NCI-H524 (cell line): ENCODE measurements around the gene LRWD1.
"Not testable (repeated sequence)": the region's sequence is repeated elsewhere in the genome, so short reads cannot be mapped to it uniquely, and the experiment has no call there.

Experiments used
- DNase-seq, 2 experiments: peaks; one replicate each; lab custom pipeline; 2025; lab: John Stamatoyannopoulos, UW

LRWD1 gene

DNA sequence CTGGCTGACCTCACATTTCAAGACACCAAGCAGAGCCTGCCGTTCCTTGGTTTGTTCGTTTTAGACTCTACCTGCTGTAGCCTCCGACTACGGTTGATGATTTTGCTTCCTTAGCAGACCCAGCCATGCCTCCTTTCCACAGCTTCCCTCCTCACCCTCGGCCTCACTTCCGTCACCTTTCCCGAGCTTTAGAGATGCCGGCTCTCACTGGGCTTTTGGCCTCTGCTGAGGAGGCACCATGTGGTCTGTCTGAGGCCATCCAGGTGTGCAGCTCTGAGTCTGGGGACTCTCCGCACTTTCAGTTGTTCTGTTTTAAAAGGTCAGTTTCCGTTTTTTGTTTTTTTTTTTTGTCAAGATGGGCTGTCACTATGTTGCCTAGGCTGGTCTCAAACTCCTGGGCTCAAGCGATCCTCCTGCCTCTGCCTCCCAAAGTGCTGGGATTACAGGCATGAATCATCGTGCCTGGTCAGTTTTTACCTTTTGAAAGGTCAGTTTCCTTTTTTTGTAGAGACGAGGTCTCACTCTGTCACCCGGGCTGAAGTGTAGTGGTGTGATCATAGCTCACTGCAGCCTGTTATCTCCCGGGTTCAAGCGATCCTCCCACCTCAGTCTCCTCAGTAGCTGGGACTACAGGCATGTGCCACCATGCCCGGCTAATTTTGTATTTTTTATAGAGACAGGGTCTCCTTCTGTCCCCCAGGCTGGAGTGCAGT, 19.7 kb upstream of the LRWD1 start:
- no peak for DNase-seq

DNA sequence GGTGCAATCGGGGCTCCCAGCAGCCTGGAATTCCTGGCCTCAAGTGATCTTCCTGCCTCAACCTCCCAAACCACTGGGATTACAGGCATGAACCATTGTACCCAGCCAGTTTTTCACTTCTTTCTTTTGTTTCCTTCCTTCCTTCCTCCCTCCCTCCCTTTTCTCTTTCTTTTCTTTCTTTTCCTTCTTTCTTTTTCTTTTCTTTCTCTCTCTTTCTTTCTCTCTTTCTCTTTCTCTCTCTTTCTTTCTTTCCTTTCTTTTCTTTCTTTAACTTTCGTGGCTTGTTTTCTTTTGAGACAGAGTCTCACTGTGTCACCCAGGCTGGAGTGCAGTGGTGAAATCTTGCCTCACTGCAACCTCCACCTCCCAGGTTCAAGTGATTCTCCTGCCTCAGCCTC, 19.1 kb upstream of the LRWD1 start:
- no peak for DNase-seq

DNA sequence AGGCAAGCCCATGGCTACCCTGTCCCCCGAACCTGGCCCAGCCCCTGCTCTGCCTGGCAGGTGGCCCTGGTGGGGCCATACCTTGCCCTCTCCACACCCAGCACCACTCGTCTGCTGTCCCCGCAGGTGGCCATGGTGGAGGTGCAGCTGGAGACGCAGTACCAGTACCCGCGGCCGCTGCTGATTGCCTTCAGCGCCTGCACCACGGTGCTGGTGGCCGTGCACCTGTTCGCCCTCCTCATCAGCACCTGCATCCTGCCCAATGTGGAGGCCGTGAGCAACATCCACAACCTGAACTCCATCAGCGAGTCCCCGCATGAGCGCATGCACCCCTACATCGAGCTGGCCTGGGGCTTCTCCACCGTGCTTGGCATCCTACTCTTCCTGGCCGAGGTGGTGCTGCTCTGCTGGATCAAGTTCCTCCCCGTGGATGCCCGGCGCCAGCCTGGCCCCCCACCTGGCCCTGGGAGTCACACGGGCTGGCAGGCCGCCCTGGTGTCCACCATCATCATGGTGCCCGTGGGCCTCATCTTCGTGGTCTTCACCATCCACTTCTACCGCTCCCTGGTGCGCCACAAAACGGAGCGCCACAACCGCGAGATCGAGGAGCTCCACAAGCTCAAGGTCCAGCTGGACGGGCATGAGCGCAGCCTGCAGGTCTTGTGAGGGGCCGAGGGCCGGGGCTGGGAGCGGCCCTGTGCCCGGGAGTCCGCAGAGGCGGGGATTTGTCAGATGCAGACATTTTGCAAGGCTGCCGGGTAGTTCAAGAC, 18.2 kb upstream of the LRWD1 start:
- DNase-seq = no peak

DNA sequence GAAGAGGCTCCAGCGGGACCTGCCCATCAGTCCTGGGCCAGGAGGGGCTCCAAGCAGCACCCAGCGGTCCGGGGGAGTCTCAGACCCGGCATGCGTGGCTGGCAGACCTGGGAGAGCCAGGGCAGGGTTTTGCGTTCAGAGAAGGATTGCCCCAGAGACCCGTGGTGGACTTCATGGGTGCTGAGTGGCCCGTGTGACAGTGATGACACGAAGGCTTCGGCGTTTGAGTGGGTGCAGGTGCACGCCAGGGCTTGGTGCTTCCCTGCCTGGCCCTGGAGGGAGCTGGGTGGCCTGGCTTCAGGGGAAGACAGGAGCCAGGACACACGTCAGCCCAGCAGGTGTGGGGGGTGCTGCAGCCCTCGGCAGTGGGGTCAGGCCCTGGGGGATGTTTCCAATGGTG, 17.5 kb upstream of the LRWD1 start:
- no peak for DNase-seq

DNA sequence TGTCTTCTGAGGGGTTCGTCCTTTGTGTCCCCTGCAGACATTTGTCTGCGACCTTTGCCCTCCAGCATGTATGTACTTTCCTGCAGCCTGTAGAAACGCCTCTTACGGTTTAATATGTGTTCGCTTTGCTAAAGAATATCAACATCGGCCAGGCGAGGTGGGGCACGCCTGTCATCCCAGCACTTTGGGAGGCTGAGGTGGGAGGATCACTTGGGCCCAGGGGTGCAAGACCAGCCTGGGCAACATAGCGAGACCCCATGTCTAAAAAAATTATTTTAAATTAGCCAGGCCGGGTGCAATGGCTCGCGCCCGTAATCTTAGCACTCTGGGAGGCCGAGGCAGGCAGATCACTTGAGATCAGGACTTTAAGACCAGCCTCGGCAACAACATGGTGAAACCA, 15.6 kb upstream of the LRWD1 start:
- DNase-seq = no peak

DNA sequence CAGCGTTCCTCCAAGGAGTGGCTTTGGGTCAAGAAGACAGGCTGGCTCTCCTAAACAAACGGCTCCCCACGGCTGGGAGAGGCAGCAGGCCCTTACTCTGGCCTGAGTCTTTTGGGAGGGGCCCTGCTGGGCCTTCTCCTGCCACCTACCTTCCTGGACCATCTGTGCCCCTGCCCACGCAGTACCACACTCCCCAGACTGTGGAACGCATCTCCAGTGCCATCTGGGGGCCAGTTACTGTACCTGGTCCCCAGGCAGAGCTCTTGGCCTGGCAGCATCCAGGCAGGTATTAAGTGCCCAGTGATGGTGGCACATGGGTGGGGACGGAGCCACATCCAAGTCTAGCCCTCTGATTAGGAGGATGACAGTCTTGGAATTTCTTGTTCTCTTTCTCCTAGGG, 14.5 kb upstream of the LRWD1 start:
- DNase-seq = peak; percentile 63 to 77

DNA sequence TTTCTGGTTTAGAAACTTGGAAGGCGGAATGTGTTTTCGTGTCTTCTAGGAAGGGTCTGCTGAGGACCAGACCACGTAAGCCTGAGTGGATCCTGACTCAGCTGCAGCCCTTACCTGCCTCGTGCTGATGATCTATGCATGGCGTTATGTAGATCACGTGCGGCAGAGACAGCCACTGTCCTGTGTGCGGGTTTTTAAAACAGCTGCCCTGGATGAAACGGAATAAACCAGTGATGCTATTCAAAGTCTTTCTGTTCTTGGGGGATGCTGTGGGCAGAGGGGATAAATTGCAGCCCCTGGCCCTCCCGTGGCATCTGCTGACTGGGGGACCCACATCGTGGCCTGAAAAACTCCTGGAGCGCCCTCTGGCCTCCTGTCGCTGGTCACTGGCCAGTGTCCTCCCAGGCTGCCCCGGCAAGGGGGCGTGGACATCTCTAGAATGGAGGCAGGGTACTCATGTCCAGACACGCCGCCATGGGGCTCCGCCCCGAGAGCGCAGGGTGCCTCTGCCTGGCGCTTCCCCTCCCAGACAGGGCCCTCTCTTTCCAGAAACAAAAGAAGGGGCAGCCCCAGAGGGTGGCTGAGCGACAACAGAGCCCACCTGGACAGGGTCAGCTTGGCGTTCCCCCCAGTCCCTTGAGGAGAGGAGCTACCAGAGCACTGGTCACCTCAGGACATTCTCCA, 13.3 kb upstream of the LRWD1 start:
- DNase-seq = no peak

DNA sequence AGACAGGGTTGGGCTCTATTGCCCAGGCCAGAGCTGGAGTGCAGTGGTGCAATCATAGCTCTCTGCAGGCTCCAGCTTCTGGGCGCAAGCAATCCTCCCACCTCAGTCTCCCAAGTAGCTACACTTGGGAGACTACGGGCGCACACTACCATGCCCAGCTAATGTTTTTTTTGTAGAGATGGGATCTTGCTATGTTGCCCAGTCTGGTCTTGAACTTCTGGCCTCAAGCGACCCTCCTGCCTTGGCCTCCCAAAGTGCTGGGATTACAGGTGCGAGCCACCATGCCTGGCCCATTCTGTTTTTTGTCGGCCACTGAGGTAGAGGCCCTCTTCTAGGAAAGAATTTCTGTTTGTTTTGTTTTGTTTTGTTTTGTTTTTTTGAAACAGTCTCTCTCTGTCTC, 12.3 kb upstream of the LRWD1 start:
- no peak for DNase-seq

DNA sequence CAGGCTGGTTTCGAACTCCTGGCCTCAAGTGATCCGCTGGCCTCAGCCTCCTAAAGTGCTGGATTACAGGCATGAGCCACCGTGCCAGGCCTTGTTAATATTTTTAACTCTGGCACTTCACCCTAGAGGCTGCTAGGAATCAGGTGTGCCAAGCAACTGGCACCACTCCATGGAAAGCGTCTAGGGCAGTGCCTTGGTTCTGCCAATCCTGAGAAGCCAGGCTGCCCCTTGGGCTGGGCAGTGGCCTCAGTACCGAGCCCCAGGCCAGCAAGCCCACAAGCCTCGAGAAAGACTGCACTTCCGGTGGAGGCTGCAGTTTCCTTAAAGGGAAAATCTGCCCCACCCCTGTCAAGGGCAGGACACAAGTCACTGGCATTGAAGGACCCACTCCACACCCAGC, 11.5 kb upstream of the LRWD1 start:
- no peak for DNase-seq

DNA sequence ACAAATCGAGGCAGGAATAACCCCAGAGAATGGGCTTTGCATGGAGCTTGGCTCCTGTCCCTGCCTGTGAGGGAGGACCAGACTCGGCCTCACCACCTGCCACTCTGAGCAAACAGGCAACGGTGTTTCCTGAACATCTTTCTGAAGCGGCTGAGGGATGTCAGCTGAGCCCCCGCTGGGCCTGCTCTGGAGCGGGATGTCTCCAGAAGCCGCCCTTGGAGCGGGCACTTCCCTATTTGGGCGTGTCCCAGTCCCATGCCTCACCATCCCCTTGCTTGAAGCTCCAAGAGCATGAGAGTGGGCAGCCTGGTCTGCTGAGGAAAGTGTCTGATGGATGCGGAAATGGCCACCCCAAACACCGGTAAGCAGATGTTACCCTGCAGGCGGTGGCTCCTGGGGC, 10.3 kb upstream of the LRWD1 start:
- DNase-seq = no peak

DNA sequence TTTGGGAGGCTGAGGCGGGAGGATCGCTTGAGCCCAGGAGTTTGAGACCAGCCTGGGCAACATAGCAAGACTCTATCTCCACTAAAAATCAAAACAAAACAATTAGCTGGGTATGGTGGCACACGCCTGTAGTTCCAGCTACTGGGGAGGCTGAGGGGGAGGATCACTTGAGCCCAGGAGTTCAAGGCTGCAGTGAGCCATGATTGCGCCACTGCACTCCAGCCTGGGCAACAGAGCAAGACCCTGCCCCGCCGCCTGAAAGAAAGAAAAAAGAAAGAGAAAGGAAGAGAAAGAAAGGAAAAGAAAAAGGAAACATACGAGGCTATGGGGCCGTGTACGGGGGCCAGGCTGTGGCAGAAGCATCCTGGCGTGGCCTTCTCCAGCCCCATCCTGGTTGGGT, 9.9 kb upstream of the LRWD1 start:
- not testable (repeated sequence) for DNase-seq

DNA sequence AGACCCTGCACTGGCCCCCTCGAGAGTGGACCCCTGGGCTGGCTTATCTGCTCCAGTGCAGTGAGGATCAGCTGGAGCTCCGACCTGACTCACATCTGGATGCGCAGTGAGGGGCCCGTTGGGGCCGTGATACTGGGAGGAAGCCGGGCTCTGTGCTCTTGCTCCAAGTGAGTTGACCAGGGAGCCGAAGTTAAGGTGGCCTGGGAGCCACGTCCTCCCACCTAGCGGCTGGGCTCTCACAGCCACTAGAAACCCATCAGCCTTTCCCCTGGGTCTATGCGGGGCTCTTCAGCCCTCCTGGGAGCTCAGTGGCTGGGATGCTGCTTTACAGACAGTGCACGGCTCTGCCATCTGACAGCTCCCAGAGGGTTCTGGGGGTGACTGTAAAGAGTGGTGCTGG, 9.2 kb upstream of the LRWD1 start:
- DNase-seq = no peak

DNA sequence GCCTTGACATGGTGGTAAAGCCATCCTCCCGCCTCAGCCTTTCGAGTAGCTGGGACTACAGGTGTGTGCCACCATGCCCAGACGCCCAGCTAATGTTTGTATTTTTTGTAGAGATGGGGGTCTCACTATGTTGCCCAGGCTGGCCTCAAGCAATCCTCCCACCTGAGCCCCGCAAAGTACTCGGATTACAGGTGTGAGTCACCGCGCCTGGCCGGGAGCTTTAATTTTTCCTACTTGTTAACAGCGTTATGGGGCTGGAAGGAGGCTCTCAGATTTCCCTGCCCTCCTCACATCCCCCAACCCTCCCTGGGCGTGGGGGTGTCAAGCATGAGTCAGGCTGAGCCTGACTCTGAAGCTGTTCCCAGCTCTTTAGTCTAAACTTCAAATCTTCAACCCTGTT, 8.5 kb upstream of the LRWD1 start:
- DNase-seq = no peak

DNA sequence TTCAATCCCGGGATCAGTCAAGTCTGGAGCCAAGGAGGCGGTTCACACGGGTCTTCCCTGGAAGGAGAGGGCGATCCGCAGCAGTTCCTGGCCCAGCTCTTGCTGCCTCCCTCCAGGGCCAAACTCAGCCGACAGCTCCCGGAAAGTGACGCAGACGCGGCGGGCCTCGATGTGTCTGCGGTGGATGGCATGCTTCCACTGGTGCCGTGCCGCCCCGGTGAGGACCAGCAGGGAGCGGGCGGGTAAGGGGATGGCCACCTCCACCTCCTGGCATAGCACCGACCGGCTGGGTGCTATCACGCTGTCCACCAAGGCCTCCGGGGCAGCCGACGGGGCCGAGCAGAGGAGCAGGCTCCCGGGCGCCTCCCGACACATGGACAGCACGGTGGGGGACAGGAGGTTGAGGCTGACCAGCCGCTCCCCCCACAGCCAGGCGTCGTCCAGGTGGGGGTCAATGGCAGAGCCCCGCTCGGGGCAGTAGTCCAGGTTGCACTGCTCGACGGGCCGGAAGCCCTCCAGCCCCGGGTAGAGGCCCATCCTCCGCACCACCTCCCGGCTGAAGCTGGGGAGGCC, 7.3 kb upstream of the LRWD1 start:
- DNase-seq = no peak

DNA sequence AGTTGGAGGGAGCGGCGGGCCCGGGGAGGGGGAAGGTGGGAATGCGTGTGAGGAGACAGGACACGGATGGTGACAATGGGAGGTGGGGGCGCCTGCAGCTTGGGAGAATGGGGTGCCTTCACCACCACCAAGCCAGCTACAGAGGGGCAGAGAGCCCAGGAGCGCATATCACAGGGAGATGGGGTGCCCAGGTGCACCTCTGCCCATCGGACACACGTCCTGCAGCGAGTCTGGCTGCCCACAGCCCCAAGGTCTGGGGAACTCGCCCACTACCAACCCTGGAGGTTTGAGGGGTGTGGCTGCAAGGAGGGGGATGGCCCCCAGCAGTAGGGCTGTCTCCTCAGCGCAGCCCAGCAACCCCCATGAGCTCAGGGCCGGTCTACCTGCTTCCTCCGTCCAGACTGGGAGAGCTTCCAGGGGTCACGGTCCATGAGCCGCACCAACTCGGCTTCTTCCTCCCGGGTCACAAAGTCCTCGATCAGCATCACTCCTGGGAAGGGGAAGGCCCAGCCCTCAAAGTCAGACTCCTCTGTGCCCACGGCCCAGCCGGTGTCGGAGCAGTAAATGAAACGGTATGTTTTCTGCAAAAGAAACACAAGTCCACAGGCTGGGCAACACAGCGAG, 5.5 kb upstream of the LRWD1 start:
- no peak for DNase-seq

DNA sequence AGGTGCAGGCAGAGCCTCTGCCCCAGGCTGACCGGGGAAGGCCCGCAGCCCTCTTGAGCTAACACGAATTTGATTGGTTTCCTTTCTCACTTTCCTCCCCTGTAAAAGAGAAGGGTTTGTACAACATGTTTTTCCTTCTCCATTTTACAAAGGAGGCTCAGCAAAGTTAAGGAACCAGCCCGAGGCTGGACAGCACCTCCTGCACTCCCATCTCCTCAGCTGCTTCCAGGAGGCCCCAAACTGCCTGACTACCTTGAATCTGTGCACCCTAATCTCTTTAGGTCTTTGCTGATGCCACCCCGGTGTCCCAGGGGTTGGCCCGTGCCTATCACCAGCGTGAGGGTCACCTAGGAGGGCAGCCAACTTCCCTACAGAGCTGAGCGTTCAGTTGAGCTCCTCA, 4.3 kb upstream of the LRWD1 start:
- no peak for DNase-seq

DNA sequence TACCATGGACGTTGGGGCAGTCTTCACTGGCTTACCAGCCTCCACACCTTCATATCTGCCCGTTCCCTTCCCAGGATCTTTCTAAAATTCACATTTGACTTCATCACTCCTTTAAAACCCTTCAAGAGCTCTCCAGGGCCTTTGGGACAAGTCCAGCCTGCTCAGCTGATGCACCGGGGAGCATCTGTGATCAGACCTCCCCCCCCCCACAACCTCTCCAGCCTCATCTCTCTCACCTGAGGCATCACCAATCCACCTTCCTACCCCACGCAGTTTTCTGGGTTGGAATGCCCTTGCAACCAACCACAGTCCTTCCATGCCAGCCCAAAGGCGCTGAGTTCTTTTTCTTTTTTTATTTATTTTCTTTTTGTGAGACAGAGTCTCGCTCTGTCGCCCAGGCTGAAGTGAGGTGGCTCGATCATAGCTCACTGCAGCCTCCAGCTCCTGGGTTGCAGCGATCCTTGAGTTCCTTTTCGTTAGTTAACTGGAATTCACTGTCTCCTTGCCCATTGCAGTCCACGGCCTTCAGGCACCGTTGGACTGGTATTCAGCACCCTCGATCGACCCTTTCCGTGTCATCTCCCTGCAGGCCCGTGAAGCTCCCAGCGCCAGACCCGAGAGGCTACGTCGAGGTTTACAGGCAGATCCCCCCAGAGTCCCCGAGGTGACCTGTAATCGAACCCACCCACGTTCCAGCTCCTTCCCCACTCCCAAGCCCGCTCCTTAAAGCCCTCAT, 775 bp upstream of the LRWD1 start:
- DNase-seq = peak in 1 of 2 experiments; percentile 21

DNA sequence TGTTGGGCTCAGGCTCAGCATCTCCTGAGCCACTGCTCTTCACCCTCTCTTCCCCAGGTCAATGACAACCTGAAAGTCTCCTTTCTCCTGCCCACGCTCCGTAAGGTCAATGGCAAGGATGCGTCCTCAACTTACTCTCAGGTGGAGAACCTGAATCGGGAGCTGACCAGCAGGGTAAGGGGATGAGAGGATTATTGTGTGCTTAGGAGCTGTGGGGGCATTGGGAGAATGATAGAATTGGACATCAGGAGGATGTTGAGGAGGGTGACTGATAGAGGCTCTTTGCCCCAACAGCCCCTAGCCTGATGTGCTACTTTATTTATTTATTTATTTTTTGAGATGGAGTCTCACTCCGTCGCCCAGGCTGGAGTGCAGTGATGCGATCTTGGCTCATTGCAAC, 1.3 kb downstream of the LRWD1 start:
- DNase-seq = no peak

DNA sequence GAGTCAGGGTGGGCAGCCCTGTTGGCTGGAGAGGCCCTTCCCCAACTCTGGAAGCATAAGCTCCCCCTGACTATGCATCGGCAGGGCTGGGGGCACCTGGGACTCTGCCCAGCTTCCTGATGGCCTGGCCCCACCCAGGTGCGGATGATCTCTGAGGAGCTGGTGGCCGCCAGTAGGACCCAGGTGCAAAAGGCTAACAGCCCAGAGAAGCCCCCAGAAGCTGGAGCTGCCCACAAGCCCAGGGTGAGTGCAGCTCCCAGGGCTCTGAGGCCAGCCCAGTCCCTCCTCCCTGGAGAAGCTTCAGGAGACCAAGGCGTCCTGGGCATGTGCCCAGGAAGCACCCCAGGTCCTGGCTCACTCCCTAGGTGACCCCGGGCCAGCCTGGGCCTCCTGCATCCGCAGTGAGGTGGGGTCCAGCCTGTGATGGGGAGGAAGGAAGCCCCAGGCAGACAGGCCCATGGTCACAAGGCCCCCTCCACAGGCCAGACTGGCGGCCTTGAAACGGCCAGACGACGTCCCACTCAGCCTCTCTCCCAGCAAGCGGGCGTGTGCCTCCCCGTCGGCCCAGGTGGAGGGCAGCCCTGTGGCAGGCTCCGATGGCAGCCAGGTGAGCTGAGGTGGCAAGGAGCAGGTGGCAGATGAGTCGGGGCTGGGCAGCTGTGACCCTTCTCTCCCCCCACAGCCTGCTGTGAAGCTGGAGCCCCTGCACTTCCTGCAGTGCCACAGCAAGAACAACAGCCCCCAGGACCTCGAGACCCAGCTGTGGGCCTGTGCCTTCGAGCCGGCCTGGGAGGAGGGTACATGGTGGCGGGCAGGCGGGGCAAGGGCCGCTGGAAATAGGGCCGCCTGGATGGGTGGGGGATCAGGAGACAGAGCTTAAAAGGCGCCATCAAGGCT, 3.0 kb downstream of the LRWD1 start:
- no peak for DNase-seq

DNA sequence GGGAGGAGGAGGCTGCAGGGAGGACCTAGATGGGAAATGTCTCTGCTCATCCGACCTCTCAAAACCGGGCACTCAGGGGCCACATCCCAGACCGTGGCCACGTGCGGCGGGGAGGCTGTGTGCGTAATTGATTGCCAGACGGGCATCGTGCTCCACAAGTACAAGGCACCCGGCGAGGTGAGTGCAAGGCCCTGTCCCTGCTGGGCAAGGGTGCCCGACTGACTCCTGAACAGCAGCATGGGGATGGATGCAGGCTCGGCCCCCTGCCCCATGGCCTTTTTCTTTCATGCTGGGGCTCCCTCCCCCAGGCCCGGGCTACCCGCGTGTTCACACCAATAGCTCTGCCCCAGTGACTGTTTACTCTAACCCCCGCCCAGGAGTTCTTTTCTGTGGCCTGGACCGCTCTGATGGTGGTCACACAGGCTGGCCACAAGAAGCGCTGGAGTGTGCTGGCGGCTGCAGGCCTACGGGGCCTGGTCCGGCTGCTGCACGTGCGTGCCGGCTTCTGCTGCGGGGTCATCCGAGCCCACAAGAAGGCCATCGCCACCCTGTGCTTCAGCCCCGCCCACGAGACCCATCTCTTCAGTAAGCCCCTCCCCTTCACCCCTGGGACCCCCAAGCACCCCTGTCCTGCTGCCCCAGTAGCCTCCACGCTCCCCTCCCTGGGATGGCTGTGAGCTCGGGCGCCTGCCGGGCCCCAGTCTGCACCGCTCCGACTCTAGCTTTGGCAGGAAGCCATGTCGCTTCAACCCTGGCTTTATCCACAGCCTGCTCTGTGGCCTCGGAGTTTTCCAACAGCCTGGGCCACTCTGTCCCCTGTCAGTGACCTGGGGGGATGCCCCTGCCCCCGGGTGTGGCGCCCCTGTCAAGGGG, 3.9 kb downstream of the LRWD1 start:
- DNase-seq = no peak
